HPDE6-E6E7 (cell line): ENCODE measurements around the gene SLC35F5.
"Not testable (repeated sequence)": the region's sequence is repeated elsewhere in the genome, so short reads cannot be mapped to it uniquely, and the experiment has no call there.

Experiments used
- DNase-seq: peaks from one replicate; pipeline ENCODE4 v3.0.0; 2011; ENCODE audit warnings: missing footprints; ENCODE audit errors: extremely low spot score

Gene SLC35F5

DNA sequence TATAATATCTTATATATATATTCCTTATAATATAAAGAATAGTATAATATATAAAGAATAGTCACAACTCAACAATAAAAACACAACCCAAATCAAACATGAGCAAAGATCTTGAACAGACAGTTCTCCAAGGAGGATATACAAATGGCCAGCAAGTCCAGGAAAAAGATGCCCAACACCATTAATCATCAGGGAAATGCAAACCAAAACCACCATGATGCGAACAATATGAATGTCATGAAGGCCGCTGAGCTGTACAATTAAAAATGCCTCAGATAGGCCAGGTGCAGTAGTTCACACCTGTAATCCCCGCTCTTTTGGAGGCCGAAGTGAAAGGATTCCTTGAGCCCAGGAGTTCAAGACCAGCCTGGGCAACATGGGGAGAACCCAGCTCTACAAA lies 58.9 kb downstream of the SLC35F5 start:
- DNase-seq: no peak

DNA sequence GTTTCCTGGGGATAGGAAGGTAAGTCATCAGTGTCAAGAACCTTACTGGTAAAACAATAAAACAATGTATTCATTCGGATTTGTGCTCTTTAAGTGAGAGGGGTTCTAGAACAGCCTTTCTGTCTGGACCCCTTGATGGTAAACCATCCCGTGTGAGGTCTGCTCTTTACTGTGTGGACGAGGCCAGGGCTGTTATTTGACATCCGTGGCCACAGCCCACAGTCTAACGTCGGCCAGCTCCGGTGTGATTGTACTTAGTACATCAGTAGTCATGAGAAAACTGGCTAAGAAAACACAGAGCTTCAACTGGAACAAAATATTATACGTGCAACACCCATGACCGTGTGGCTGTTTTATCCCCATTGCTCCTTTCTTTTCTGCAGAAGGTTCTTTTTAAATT lies 62.0 kb downstream of the SLC35F5 start:
- no peak for DNase-seq

DNA sequence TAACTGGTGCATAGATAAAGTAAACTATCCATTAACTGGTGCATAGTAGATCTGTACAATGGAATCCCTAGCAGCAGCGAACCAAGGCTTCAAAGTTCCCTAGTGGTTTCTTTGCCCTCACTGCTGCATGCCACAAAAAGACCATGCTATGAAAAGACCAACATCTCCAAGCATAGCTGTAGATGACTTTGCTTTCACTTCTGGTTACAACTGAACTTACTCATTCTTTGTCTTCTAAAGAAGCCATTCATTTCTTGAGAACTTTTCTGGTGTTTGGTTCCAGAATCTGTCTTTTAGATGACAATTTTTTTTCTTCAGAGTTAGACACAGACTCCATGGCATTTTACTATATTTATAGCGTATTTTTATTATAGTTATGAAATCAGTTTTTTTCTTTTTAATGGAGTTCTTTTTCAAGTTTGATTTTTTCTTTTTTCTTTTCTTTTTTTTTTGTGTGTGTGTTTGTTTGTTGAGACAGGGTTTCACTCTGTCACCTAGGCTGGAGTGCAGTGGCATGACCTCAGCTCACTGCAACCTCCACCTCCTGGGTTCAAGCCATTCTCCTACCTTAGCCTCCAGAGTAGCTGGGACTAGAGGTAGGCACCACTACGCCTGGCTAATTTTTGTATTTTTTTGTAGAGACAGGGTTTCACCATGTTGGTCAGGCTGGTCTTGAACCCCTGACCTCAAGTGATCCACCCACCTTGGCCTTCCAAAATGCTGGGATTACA lies 63.6 kb downstream of the SLC35F5 start:
- no peak for DNase-seq

DNA sequence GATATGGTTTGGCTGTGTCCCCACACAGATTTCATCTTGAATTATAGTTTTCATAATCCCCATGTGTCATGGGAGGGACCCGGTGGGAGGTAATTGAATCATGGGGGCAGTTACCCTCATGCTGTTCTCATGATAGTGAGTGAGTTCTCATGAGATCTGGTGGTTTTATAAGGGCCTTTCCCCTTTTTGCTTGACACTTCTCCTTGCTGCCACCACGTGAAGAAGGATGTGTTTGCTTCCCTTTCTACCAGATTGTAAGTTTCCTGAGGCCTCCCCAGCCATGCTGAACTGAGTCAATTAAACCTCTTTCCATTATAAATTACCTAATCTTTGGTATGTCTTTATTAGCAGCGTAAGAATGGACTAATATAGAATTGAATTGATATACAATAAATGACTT lies 65.6 kb downstream of the SLC35F5 start:
- not testable (repeated sequence) for DNase-seq

DNA sequence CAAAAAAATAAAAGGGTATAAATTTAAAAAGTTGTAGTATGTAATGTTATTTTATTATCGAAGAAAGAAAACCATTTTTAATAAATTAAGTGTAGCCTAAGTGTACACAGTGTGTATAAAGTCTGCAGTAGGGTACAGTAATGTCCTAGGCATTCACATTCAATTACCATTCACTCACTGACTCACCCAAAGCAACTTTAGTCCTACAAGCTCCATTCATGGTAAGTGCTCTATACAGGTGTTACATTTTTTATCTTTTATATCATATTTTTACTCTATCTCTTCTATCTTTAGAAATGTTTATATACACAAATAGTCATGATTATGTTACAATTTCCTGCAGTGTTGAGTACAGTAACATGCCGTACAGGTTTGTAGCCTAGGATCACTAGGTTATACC lies 69.9 kb downstream of the SLC35F5 start:
- no peak for DNase-seq

DNA sequence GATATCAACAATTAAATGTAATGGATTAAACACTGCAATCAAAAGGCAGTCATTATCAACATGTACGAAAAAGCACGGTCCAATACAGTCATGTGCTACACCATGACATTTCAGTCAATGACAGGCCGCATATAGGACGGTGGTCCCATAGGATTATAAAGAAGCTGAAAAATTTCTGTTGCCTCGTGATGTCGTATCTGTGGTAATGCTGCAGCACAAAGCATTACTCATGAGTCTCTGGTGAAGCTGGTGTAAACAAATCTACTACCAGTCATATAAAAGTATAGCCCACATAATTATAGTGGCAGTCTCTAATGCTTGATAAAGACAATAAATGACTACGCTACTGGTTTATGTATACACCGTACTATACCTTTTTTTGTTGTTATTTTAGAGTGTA lies 71.0 kb downstream of the SLC35F5 start:
- no peak for DNase-seq

DNA sequence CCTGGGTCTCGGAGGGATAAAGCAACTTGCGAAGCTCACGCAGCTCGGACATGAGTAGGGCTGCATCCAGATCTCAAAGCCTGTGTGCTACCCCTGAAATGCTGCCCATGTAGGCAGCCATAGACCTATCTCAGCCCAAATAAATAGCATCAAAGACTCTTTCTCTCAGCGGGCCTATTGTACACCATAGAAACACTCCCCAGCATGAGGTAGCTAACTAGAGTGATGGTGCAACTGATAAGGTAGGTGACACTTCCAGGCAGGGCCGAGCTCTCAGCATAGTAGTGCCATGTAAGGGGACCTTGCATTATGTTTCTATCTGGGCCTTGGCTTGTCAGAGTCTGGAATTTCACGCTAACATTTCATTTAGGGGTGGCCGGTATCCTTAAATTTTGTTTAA lies 77.0 kb downstream of the SLC35F5 start:
- DNase-seq: no peak

DNA sequence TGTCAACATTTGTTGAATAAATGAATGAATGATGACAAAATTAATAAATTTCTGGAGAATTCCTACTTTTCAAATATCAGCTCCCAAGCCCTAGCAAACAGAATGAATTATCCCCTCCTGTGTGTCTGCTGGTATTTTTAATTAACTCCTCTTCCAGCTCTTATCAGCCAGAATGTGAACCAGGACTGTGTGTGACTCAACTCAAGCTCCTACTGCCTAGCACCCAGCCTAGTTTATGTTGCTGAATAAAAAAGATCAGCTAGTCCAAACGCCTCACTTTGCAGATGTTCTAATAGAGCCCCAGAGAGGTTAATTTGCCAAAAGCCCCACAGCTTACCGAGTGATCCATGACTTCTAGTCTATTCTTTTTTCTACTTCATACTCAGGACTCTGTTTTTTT lies 79.1 kb downstream of the SLC35F5 start:
- DNase-seq: no peak

DNA sequence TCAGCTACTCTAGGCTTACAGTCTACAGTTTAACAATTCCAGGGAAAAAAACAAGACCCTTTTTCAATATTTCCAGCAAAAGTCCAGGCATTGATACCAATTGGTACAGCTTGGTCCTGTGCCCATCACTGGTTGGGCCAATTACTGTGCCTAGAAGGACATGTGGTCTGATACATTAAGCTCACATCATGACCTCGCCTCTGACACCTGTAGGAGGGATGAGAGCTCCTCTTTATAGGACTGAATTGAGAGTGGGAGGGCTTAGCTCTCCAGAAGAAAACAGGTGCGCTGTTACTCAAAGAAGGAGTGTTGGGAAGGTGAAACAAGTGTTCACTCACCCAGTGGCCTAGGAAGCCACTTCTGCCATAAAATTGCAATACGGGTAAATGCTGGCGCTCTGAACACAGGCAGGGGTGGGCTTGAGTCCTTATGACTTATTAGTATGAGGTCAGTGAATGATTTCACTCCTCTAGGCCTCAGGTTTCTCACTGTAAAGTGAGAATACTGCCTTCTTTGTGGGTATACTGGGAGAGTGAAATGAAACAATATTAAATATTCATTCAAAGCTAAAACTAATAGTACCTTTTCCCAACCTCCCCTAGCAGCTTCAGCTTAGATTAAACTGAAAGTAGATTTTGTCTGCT lies 79.7 kb downstream of the SLC35F5 start:
- DNase-seq: no peak

DNA sequence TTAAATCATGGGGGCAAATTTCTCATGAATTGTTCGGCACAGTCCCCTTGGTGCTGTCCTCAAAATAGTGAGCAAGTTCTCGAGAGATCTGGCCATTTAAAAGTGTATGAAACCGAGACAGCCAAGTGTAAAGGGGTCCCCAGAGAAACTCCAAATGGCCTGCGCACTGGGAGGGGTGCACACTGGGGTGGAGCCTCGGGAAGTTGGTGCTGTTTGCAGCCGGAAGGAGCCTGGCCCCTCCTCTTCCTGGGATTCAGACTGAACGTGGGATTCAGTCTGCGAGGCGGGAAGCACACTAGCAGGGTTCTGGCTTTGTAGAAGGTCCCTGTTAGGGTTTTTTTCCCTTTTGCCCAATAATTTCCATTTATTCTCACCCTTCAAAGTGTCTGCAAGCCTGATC lies 80.6 kb downstream of the SLC35F5 start:
- DNase-seq: no peak

DNA sequence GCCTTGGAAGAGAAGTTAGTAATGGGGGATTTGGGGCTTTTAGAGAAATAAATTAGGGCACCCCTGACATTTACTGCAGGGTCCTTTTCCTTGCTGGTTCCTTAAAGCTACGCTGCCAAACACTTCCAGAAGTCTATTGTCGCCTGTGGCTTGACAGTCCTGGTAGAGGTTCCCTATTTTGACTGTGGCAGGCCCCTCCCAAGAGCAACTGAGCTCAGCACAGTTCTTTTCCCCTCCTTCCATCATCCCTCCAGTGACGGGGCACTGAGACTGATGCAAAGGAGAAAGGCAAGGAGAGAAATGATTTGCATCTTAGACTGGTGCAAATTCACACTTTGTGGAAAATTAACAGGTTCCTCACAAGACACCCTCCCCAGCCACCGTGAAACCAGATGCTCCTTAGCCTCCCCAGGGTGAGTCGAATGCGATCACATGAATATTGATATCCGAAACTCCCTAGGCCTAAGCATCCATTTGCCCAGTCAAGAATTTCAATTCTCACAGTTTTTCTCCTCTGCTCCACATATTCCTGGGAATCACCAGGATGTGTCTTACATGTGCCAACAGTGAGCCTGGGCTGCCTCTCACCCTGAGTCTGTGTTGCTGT lies 84.0 kb downstream of the SLC35F5 start:
- DNase-seq: no peak

DNA sequence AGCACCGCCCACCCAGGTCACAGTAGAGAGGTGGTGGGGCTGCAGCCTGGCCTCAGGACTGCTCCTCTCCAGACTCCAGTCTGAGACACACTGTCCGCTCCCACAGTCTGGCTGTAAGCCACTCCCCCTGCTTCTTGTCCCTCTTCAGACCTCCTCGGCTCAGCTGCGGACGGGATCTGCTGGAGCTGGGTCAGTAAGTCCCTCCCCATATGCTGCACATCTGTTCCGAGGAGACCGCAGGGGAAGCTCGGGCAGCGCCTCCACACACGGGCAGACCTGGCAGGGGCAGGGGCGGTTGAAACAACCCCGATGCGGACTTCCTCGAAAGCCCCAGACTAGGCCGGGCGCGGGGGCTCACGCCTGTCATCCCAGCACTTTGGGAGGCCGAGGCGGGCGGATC lies 87.4 kb downstream of the SLC35F5 start:
- DNase-seq: not testable (repeated sequence)

DNA sequence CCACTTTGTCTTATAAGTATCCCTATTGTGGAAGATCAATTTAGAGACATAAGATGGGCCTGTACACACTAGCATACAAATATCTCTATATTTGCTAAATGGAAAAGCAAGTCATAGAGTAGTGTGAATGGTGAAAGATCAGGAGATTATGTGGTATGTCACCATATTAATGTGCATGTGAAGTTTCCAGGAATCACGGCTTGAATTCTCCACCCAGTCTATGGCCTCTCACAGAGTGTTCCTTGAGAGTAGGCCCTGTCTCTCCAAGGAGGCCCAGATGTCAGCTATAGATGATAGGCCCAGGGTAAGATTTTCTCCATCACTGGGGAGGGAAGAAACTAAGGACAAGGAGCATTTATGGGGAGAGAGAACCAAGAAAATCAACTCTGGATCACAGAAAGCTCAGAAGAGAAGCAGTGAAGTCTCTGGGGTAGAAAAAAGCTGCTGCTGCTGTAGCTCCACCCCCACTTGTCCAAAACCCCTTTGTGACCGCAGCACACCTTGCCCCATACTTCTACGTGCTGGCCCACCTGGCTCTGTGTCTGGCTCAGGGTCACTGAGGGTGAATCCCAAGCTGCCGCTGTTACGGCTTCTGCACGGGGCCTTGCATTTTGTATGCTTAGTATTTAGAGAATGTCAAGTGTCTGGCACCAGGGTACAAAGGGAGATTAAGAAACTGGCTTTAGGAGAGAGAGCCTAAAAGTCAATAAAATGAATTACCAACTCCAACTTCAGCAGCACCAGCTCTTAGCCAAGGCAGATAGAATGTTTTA lies 91.5 kb downstream of the SLC35F5 start:
- not testable (repeated sequence) for DNase-seq

DNA sequence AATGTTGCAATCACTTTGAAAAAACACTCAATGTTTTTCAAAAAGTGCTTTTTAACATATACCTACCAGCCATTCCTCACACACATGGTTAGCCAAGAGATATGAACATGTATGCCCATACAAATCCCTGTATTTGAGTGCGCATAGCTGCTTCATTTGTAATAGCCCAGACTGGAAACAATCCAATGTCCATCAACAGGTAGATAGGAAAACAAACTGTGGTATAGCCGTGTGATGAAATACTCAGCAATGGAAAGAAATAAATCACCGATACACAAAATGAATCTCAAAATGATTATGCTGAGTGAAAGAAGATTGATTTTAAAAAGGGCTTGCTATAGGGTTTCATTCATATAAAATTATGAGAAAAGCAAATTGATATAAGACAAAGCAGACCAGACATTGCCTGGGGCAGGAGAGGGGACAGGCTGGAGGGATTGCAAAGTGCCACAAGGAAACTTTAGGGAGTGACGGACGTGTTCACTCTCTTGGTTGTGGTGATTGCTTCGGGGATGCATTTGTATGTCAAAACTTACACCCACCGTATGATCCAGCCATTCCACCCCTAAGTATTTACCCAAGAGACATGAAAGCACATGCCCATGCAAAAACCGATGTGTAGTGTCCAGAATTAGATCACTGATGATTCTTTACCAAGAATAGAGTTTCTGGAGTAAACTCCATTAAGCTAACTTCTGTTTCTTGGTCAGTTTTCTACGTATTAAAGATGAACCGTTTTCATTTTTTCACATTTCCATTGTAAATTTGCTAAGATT lies 93.0 kb downstream of the SLC35F5 start:
- not testable (repeated sequence) for DNase-seq
